GM18505 (cell line): ENCODE data around the gene CBFA2T3.
"Not testable (repeated sequence)": the region's sequence is repeated elsewhere in the genome, so short reads cannot be mapped to it uniquely, and the experiment has no call there.

Experiments
- ATAC-seq: cut with Tn5 transposase; IDR thresholded peaks from one replicate; pipeline ENCODE4 v1.9.1; 2021; ENCODE audit not compliant: unreplicated experiment
- POLR2A ChIP-seq: IDR thresholded peaks from 4 replicates; pipeline ENCODE4 v1.6.1; 2011; ENCODE audit warnings: borderline replicate concordance; ENCODE audit not compliant: insufficient read depth, insufficient read length; ENCODE audit errors: extremely low read depth

Gene CBFA2T3

DNA sequence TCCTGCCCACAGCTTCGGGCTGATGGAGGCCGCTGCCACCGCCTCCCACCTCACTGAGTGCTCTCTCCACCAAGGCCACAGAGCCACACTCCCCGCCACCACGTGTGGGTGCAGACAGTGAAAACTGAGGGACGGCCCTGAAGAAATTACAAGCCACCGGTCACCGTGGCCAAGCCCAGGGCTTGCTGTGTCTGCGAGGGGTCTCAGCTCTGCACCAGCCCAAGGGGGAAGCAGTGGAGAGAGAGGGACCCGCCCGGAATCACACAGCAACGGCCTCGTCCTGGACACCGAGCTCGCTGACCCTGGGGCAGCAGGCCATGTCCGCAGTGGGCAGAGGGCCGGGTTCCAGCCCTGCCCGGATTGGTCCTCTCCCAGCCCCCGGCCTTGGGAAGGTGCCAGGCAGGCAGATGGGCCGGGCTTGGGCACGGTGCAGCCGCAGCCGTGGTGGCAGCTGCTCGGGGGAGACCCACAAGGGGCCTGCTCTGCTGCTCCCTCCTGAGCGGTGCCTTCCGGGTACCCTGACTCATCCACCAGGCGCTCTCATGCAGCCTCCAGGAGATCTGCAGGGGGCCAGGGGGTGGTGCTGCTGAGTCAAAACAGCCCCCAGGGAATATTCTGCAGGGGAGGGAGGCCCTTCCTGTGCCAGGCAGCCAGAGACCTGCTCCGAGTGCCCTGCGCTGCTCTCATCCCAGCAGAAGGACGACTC lies 52.0 kb downstream of the CBFA2T3 start:
- TF ChIP-seq POLR2A: no peak
- ATAC-seq: no peak

DNA sequence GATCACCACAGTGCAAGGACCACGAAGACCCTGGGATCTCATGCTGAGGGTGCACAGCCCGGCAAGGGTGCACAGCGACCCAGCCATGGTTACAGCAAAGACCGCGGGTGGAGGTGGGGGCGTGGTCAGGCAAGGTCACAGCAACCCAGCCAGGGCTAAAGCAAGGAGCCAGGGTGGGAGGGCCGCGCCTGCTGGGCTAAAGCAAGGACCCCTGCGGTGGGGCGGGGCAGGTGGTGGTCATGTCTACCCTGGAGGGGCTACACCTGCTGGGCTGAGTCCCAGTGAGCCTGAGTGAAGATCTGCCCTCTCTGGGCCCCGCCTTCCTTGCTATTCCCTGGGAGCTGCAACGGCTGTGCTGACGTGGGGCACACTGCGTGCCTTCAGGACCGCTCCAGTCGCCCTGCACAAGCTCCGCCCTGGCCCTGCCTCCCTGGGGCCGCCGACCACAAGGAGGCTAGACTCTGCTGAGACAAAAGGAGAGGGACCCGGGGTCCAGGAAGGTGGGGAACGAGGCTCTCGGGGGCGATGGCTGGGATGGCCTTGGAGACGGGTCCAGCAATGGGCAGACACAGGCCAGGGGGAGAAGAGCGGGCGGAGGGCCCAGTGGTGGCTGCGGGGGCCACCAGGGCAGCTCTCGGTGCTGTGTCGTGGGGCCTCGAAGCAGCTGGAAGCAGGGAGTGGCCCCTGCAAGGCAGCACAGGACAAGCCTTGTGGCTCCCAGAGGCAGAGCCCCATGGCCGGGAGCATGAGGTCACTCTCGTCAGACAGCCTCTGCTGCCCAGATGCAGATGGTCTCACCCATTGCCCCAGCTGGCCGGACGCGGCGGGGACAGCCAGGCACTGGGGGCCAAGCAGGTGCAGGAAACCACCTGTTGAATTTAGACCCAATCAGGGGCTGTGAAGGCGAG lies 52.8 kb downstream of the CBFA2T3 start:
- no peak for TF ChIP-seq POLR2A
- ATAC-seq: no peak

DNA sequence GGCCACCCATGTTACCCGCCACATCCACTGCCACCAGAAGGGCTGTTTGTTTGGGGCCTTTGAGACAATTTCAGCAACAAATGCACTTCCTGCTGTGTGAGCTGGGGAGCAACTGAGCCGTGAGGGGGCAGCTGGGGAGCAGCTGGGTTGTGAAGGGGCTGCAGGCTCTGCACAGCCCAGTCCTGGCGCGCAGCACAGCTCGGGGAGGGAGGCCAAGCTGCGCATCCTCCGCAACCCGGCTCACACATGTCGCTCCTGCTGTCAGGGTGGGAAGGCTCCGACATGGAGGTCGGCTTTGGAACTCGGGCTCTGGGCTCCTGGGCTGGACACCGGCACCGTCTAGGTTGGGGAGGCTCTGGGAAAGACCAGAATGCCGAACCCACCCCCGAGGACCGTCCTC lies 53.6 kb downstream of the CBFA2T3 start:
- no peak for TF ChIP-seq POLR2A
- ATAC-seq: no peak

DNA sequence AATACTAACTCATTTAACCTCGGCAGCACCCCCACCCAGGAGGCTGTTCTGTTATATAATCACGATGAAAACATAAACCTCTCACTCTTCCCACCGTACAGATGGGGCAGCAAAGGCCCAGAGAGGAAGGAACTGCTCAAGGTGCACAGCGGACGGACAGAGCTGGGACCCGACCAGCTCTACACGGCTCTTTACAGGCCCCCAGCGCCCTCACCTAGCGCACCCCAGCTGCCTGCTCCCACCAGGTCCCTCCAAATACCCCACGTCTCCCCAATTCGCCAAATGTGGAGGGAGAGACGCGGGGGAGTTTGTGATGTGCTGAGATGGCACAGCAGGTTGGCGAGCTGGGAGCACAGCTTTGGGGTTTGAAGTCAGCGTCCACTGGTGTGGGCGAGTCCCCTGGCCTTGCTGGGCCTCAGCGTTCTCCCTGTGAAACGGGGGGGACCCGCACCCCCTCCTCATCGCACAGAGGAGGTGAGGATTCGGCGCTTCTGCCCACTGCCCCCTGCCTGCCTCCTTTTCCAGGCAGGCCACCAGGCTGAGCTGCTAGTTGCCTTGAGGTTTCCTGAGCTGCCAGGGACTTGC lies 54.1 kb downstream of the CBFA2T3 start:
- TF ChIP-seq POLR2A: no peak
- no peak for ATAC-seq

DNA sequence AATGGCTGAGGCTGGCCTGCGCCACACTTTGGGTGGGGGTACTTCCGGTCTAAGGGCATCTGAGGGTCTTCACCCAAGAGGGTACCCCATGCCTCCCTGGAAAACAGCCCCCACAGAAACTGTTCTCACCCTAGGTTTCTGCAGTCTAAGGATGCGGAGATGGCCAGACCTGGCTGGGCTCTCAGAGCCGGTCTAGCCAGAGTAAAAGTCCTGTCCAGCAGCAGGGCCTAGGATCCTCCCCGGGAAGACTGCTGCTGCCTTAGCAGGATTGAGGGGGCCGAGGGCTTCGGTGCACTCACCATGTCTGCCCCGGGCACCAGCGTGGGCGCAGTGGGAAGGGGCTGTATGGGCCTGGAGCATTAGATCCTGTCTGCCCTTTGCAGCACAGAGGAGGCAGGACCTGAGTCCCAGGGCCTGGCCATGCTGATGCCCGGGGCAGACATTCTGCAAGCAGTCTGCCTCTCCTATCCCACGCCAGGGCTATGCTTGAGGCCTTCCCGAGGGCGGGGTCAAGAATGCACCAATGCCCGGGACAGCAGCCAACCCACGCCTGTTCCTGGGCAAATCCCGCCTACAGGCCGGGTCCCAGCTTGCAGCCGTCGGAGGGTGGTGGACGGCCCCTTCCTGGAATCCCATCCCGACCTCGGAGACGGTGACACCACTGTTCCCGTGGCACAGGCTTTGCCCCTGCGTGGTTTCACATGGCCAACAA lies 54.7 kb downstream of the CBFA2T3 start:
- no peak for ATAC-seq
- no peak for TF ChIP-seq POLR2A

DNA sequence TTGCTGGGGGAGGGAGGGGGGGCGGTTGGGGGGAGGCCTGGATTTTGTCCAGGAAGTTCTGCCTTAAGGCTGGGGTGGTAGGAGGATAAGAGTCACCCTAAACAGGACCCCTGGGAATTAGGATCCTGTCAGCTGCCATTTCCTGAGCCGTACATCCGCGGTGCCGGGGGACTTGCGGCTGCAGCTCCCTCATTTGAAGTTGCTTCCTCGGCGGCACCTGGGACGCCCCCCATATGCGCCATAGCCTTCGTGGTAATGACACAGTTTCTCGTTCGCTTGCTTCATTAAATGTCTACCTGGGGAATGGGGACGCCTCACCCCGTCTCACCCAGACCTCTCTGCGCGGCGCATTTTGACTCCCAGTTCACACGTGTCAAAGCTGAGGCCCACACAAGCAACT lies 55.4 kb downstream of the CBFA2T3 start:
- TF ChIP-seq POLR2A: no peak
- ATAC-seq: no peak

DNA sequence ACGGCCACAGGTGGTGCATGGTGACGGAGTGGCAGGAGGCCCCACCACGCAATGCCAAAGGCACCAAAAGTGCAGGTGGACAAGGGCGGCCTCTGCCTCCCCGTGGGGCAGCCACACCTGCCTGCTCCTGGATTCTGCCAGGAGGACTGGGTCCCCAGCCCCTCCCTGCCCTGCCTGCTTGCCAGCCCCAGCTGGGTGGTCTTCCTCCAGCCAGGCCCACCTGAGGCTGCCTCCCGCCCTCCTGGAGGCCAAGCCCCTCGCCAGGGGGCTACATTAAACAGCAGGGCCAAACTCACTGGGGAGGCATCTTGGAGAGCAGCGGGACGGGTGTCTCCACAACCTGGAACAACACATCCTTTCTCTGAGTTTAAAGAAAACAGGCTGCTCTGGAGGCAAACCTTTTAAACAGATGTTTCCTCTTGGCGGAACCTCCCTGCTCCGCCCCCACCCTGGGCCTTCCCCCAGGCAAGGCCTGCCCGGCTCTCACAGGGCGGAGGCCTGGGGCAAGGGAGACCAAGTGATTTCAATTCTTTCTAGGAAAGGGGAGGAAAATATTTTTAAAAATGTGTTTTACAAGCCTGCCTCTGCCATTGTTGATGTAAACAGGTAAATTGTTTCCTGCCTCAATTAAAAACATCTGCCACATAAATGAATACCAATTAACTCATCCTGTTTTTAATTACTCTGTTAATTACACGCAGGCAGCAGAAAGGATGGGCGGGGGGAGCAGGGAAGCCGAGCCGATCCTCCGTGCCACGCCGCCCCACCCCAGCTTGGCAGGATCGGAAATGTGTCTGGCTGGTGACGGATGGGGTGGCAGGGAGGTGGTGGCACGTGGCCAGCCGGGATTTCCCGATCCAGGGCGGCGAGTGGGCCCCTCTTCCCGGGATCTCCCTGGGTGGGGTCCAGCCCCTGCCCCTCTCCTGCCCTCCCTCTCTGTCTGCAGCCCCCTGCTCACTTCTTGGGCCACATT lies 56.1 kb downstream of the CBFA2T3 start:
- no peak for ATAC-seq
- no peak for TF ChIP-seq POLR2A

DNA sequence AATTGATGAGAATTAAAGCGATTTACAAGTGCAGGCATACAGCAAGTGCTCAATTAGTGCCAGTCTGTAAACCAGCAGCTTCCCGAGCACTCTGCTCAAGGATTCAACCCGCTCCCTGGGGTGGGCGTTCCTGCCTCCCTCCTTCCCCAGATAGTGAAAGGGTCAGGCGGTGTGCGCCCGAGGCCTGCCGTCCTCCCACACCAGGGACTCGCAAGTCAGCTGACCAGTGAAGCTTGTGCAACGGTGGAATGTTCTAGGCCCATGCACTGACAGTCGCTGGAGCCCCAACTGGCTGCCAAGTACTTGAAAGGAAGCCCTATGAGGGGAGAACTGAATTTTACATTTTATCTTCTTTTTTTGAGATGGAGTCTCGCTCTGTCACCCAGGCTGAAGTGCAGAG lies 57.1 kb downstream of the CBFA2T3 start:
- no peak for TF ChIP-seq POLR2A
- ATAC-seq: no peak

DNA sequence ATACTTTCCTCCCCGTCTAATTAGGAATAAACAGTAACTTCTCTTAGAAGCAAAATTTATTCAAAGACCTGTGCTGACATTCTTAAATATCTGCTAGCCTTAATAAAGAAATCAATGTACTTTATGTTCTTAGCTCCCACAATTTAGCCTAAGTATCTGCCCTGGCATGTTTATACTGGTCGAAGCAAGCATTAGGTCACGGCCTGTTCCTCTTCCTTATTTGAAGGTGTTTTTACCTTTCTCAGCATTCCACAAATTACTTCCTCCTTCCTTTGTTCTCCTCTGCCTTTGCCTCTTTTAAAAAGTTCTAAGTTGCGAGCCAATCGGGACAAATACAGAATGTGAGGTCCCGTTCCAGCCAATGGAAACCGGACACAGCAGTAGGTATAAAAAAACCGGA lies 58.1 kb downstream of the CBFA2T3 start:
- ATAC-seq: not testable (repeated sequence)

DNA sequence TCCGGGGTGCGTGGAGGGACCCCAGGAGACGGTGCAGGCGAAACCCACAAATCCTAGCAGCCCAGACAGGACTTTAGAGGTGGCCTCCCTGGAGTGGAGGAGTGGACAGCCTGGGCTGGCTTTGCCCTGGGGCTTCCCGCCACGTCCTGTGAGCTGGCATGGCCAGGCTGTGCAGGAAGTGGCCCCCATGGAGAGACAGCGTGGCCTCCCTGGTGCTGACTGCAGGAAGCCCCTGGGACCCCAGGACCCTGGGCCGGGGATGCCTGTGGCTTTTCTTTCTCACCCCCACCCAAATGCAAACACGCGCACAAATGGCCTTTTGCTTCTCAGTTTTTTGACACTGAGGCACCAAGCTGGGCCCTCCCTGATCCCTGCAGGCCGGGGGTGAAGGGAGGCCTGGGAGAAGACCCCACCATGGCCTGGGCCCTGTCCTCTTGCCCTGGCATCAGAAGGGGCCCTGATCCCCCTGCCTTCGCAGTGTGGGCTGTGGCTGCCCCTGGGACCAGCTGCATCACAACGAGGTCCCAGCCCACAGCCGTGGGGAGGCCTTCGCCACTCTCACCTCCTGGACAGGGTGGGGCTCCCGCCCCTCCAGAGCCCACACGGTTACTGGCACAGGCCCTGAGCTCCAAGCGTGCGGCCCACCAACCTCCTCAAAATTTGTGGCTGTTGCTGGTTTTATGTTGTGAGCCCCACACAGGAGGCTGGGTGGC lies 58.9 kb downstream of the CBFA2T3 start:
- no peak for TF ChIP-seq POLR2A
- no peak for ATAC-seq

DNA sequence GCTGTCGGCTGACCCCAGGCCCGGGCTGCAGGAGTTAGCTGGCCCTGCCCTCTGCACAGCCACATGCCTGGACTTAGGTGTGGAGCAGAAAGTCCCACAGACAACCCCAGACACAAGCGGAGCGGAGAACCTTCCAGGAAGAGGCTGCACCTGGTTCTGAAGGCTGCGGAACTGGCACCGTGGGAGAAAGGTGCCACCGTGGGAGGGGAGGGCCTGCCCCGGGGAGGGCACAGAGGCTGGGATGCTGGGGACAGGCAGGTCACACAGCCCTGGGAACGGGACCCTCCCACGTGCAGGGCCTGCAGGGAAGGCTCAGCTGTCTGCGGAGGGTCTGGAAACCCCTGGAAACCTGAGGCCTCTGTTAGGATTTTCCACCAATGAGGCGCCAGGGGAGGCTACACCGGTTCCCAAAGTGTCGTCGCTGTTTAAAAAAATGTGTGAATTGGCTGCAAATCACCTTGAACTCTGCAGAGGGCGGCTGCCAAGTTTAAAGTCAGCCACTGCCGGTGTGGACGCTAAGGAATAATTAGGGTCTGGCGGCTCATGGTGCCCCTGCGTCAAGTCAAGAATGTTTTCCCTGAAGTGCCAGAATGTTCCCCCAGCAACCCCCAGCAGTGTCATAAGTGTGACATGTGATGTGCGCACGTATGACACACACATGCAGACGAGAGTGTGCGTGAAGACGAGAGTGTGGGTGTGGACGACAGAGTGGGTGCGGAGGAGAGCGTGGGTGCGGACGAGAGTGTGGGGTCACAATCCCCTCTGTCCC lies 59.7 kb downstream of the CBFA2T3 start:
- no peak for ATAC-seq
- no peak for TF ChIP-seq POLR2A

DNA sequence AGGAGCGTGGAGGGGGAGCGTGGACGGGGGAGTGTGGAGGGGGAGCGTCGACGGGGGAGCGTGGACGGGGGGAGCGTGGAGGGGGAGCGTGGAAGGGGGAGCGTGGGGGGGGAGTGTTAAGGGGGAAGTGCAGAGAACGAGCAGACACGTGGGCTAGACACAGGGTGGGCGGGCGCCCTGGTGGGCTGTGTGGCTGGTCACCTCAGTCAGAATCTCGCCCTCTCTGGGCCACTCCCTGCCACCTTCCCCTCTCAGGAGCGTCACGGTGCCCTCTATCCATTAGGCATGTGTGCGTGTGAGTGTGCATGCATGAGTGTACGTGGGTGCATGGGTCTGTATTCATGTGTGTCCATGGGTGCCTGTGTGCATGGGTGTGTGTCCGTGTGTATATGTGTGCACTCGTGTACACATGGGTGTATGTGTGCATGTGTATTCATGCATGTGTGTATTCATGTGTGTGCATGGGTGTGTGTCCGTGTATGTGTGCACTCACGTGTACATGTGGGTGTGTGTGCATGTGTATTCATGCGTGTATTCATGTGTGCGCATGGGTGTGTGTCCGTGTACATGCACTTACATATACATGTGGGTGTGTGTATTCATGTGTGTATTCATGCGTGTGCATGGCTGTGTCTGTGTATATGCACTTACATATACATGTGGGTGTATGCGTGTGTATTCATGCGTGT lies 61.2 kb downstream of the CBFA2T3 start:
- TF ChIP-seq POLR2A: no peak
- ATAC-seq: no peak
